ENCODE measurements around the gene TNXB. TPM values are rescaled to one million over a fixed set of nuclear protein-coding genes. Genes with fewer than 3 reads are reported as not detected.

TNXB gene
- total and polyA plus RNA-seq, 2 donors (not counting 3 experiments of a cell fraction or from before 2014, with no cell fraction given): 0.47 to 2.7 TPM

GRCh38 chr6:32097364-32097763, 11.8 kb downstream of the TNXB start:
- intact Hi-C loops (cut with micrococcal nuclease) (no loop called here), dilution Hi-C loops (cut with MboI; ENCODE audit: extremely low pct_ligation_motif_present, low sequenced_read_pairs) (no loop called here)
- Histone ChIP-seq H2AFZ (ENCODE audit: low read depth, low read length) (no peak overlapping the region), H3K79me2 (ENCODE audit: control insufficient read depth, insufficient read depth, low read length) (no peaks in the 10 kb centered on the region), H3K4me1 (ENCODE audit: control insufficient read depth, extremely low read depth, insufficient read depth, low read length) (no peaks in the 10 kb centered on the region), H3K27ac (ENCODE audit: insufficient read depth, low read depth, low read length) (no peak overlapping the region), H3K36me3 (ENCODE audit: control insufficient read depth in 2 of 2, extremely low read depth in 1 of 2, insufficient read depth in 2 of 2, low read length in 2 of 2) (no peaks in the 10 kb centered on the region), H3K4me2 (ENCODE audit: insufficient read depth, low read length) (no peak overlapping the region), H3K9ac (replicated peaks; ENCODE audit: extremely low read depth, insufficient read depth, low read length) (no peak overlapping the region), H3K9me1 (replicated peaks; ENCODE audit: control insufficient read depth, extremely low read depth, insufficient read depth, low read length) (no peaks in the 10 kb centered on the region), H3K9me3 (replicated peaks; ENCODE audit: control insufficient read depth, insufficient read depth, low read length) (no peaks in the 10 kb centered on the region), H3K27me3 (ENCODE audit: control insufficient read depth in 2 of 2, insufficient read depth in 2 of 2, low read length in 2 of 2) (peaks cover 3 to 14% of the 10 kb centered on the region in 2 experiments), H4K20me1 (replicated peaks; ENCODE audit: control insufficient read depth, extremely low read depth, insufficient read depth, low read length) (no peaks in the 10 kb centered on the region), H3K4me3 (replicated peaks in 1 of 3; ENCODE audit: insufficient read depth in 1 of 3, low read depth in 1 of 3, low read length in 3 of 3) (no peak overlapping the region)
- ChIA-PET CTCF (no interaction called here), POLR2A (no interaction called here)
- DNase-seq (ENCODE audit: low read depth, low spot score): no peak
- no TSS peak for BruUV-seq (replicated peaks)
- TF ChIP-seq FOS (IDR thresholded peaks at IDR 0.05; ENCODE audit: borderline replicate concordance, insufficient read depth, low read length) (no peak), MYC (IDR thresholded peaks at IDR 0.05; ENCODE audit: low read depth, low read length) (no peak), POLR2AphosphoS5 (IDR thresholded peaks at IDR 0.05; ENCODE audit: insufficient read depth, low read depth, low read length) (no peak), GATA2 (IDR thresholded peaks at IDR 0.05; ENCODE audit: insufficient read depth, insufficient read length, low read depth, low read length) (no peak), CTCF (IDR thresholded peaks at IDR 0.05; ENCODE audit: extremely low read depth in 1 of 2, insufficient read depth in 1 of 2, low read depth in 1 of 2, low read length in 2 of 2) (no peak), POLR2A (IDR thresholded peaks at IDR 0.05; ENCODE audit: low read depth, low read length) (no peak), EZH2 (IDR thresholded peaks at IDR 0.05; ENCODE audit: borderline replicate concordance, low read depth, low read length, severe bottlenecking) (no peak), JUN (IDR thresholded peaks at IDR 0.05; ENCODE audit: borderline replicate concordance, insufficient read depth, insufficient read length, low read depth) (no peak), MAX (IDR thresholded peaks at IDR 0.05; ENCODE audit: insufficient read depth, insufficient read length) (no peak)
- no peak for FAIRE-seq

Data from endothelial cell of umbilical vein (primary cell).